Activated naive CD4-positive, alpha-beta T cell treated with anti-CD3 and anti-CD28 coated beads, Interleukin-2, amount 10 ng/mL, durations not matched to agents 7 days and 5 days (primary cell): ENCODE measurements around the gene PLA2G6.

Experiments used
- CTCF ChIA-PET: fragments of 350-600 bp; sonication (Branson Sonifier 250); formaldehyde crosslinking; loops from one replicate; lab custom pipeline; 2021; ENCODE audit warnings: antibody characterized with exemption; lab: Charles Lee
- DNase-seq: peaks from one replicate; pipeline ENCODE4 v3.0.0-alpha.2; 2020
- H3K27ac Mint-ChIP-seq: one replicate; pipeline ENCODE4 v1.8.0; 2021; ENCODE audit warnings: mild to moderate bottlenecking, moderate library complexity, mixed read lengths
- H3K27me3 Mint-ChIP-seq: one replicate; pipeline ENCODE4 v1.8.0; 2021; ENCODE audit warnings: mild to moderate bottlenecking, mixed read lengths
- H3K36me3 Mint-ChIP-seq: one replicate; pipeline ENCODE4 v1.8.0; 2021; ENCODE audit warnings: mixed read lengths
- H3K4me1 Mint-ChIP-seq: one replicate; pipeline ENCODE4 v1.8.0; 2021; ENCODE audit warnings: mixed read lengths
- H3K4me3 Mint-ChIP-seq: one replicate; pipeline ENCODE4 v1.8.0; 2021; ENCODE audit warnings: mild to moderate bottlenecking, moderate library complexity, mixed read lengths
- H3K9me3 Mint-ChIP-seq: one replicate; pipeline ENCODE4 v1.8.0; 2021; ENCODE audit warnings: mixed read lengths

The PLA2G6 gene

GRCh38 chr22:38181453-38182200, at the start of gene PLA2G6:
Gene PLA2G6 (minus strand): TSS chr22:38181830. CDS start chr22:38169426, 12,404 bp downstream.
- CTCF ChIA-PET: interaction anchor here (1.2 kb wide), 1 partner anchor 20 kb away, joined by 3 read pairs; the partner anchor contains the start of gene MAFF
- H3K36me3 Mint-ChIP-seq: peaks cover 5% of the 10 kb centered on the region
- peak within 1 kb of the TSS; percentile 98 for H3K27ac Mint-ChIP-seq
- peaks cover 17% of the 10 kb centered on the region for H3K27me3 Mint-ChIP-seq
- peak; percentile 99 for DNase-seq
- peak within 1 kb of the TSS; percentile 97 for H3K4me3 Mint-ChIP-seq
- H3K9me3 Mint-ChIP-seq: no peaks in the 10 kb centered on the region
- H3K4me1 Mint-ChIP-seq: peaks cover 59% of the 10 kb centered on the region

GRCh38 chr22:38230916-38231315, 49.3 kb upstream of the PLA2G6 start:
- Mint-ChIP-seq H3K9me3 (no peaks in the 10 kb centered on the region), H3K36me3 (peaks cover 26% of the 10 kb centered on the region), H3K4me1 (peaks cover 12% of the 10 kb centered on the region), H3K27me3 (no peaks in the 10 kb centered on the region), H3K27ac (no peak overlapping the region), H3K4me3 (no peak overlapping the region)
- DNase-seq: no peak
- CTCF ChIA-PET: interaction anchor here (0.9 to 4.5 kb wide), 7 partner anchors 19 to 178 kb away, joined by 3 to 40 read pairs (median 3); no protein-coding TSS in a partner anchor

- Mint-ChIP-seq H3K9me3 (no peaks in the 10 kb centered on the region), H3K4me1 (peaks cover 12% of the 10 kb centered on the region), H3K27me3 (no peaks in the 10 kb centered on the region), H3K36me3 (peaks cover 22% of the 10 kb centered on the region), H3K4me3 (no peak overlapping the region), H3K27ac (no peak overlapping the region)
- peak; percentile 63 for DNase-seq
- CTCF ChIA-PET: interaction anchor here (0.9 to 4.5 kb wide), 8 partner anchors 19 to 178 kb away, joined by 3 to 40 read pairs (median 4); no protein-coding TSS in a partner anchor
These were observed 48.6 kb upstream of the PLA2G6 start for GRCh38 chr22:38230108-38230825.

GRCh38 chr22:38228873-38229740, 47.5 kb upstream of the PLA2G6 start:
- Mint-ChIP-seq H3K4me3 (no peak overlapping the region), H3K4me1 (peaks cover 12% of the 10 kb centered on the region), H3K27me3 (no peaks in the 10 kb centered on the region), H3K27ac (peak overlapping the region; percentile 84), H3K9me3 (no peaks in the 10 kb centered on the region), H3K36me3 (peaks cover 21% of the 10 kb centered on the region)
- no peak for DNase-seq
- CTCF ChIA-PET: interaction anchor here (0.5 to 4.5 kb wide), 9 partner anchors 18 to 177 kb away, joined by 3 to 40 read pairs (median 5); no protein-coding TSS in a partner anchor

- no peaks in the 10 kb centered on the region for H3K9me3 Mint-ChIP-seq
- H3K27me3 Mint-ChIP-seq: no peaks in the 10 kb centered on the region
- peak overlapping the region; percentile 84 for H3K27ac Mint-ChIP-seq
- CTCF ChIA-PET: interaction anchor here (0.9 to 4.5 kb wide), 4 partner anchors 115 to 176 kb away, joined by 3 to 40 read pairs (median 4); no protein-coding TSS in a partner anchor
- no peak for DNase-seq
- H3K4me1 Mint-ChIP-seq: peaks cover 12% of the 10 kb centered on the region
- no peak overlapping the region for H3K4me3 Mint-ChIP-seq
- H3K36me3 Mint-ChIP-seq: peaks cover 19% of the 10 kb centered on the region
These were observed 46.8 kb upstream of the PLA2G6 start for GRCh38 chr22:38228326-38228872.

- CTCF ChIA-PET: interaction anchor here (1.7 to 4.5 kb wide), 2 partner anchors 113 to 175 kb away, joined by 6 to 40 read pairs; no protein-coding TSS in a partner anchor
- peaks cover 18% of the 10 kb centered on the region for H3K36me3 Mint-ChIP-seq
- no peak overlapping the region for H3K27ac Mint-ChIP-seq
- H3K4me1 Mint-ChIP-seq: peaks cover 12% of the 10 kb centered on the region
- H3K9me3 Mint-ChIP-seq: no peaks in the 10 kb centered on the region
- no peak for DNase-seq
- H3K27me3 Mint-ChIP-seq: no peaks in the 10 kb centered on the region
- H3K4me3 Mint-ChIP-seq: no peak overlapping the region
These were observed 45.4 kb upstream of the PLA2G6 start for GRCh38 chr22:38226853-38227649.

- H3K27ac Mint-ChIP-seq: no peak overlapping the region
- DNase-seq: no peak
- H3K4me1 Mint-ChIP-seq: peaks cover 7% of the 10 kb centered on the region
- no peak overlapping the region for H3K4me3 Mint-ChIP-seq
- no peaks in the 10 kb centered on the region for H3K9me3 Mint-ChIP-seq
- H3K27me3 Mint-ChIP-seq: no peaks in the 10 kb centered on the region
- H3K36me3 Mint-ChIP-seq: peaks cover 1% of the 10 kb centered on the region
- CTCF ChIA-PET: no interaction called here
These were observed 41.8 kb upstream of the PLA2G6 start for GRCh38 chr22:38223289-38223960.

- Mint-ChIP-seq H3K27me3 (no peaks in the 10 kb centered on the region), H3K9me3 (no peaks in the 10 kb centered on the region), H3K27ac (no peak overlapping the region), H3K4me3 (no peak overlapping the region), H3K4me1 (peaks cover 11% of the 10 kb centered on the region), H3K36me3 (peaks cover 1% of the 10 kb centered on the region)
- CTCF ChIA-PET: no interaction called here
- no peak for DNase-seq
These were observed 41.1 kb upstream of the PLA2G6 start for GRCh38 chr22:38222797-38223119.

- peak overlapping the region; percentile 37 for H3K27ac Mint-ChIP-seq
- DNase-seq: no peak
- H3K27me3 Mint-ChIP-seq: no peaks in the 10 kb centered on the region
- no peaks in the 10 kb centered on the region for H3K9me3 Mint-ChIP-seq
- peaks cover 1% of the 10 kb centered on the region for H3K36me3 Mint-ChIP-seq
- CTCF ChIA-PET: no interaction called here
- no peak overlapping the region for H3K4me3 Mint-ChIP-seq
- H3K4me1 Mint-ChIP-seq: peaks cover 11% of the 10 kb centered on the region
These were observed 40.5 kb upstream of the PLA2G6 start for GRCh38 chr22:38221908-38222796.

GRCh38 chr22:38221407-38221806, 39.8 kb upstream of the PLA2G6 start:
- H3K4me3 Mint-ChIP-seq: no peak overlapping the region
- H3K36me3 Mint-ChIP-seq: peaks cover 1% of the 10 kb centered on the region
- peaks cover 11% of the 10 kb centered on the region for H3K4me1 Mint-ChIP-seq
- H3K9me3 Mint-ChIP-seq: no peaks in the 10 kb centered on the region
- H3K27ac Mint-ChIP-seq: no peak overlapping the region
- DNase-seq: no peak
- CTCF ChIA-PET: no interaction called here
- no peaks in the 10 kb centered on the region for H3K27me3 Mint-ChIP-seq

- no peak overlapping the region for H3K4me3 Mint-ChIP-seq
These were observed 39.2 kb upstream of the PLA2G6 start for GRCh38 chr22:38220653-38221386.

More at GRCh38 chr22:38220653-38221386, 39.2 kb upstream of the PLA2G6 start:
- H3K27me3 Mint-ChIP-seq: no peaks in the 10 kb centered on the region
- no peaks in the 10 kb centered on the region for H3K9me3 Mint-ChIP-seq
- CTCF ChIA-PET: no interaction called here
- peaks cover 11% of the 10 kb centered on the region for H3K4me1 Mint-ChIP-seq
- H3K27ac Mint-ChIP-seq: no peak overlapping the region
- no peak for DNase-seq
- H3K36me3 Mint-ChIP-seq: peaks cover 1% of the 10 kb centered on the region
